WTC11 (cell line): ENCODE measurements around the gene LGALS12. TPM values are rescaled to one million over a fixed set of nuclear protein-coding genes. Genes with fewer than 3 reads are reported as not detected.

Source experiments
- ATAC-seq: fragments of 200-7000 bp; cut with Tn5 transposase; 2 replicates; pipeline ENCODE4 v1.10.0; 2021; ENCODE audit warnings: mild to moderate bottlenecking, moderate library complexity
- CTCF ChIA-PET: fragments of 300-600 bp; sonication (Branson Sonifier 250); formaldehyde crosslinking; loops from one replicate; lab custom pipeline; 2021; ENCODE audit warnings: antibody characterized with exemption; lab: Charles Lee
- POLR2A ChIA-PET: fragments of 350-600 bp; sonication (Branson Sonifier 250); formaldehyde crosslinking; loops from one replicate; lab custom pipeline; 2021; ENCODE audit warnings: antibody characterized with exemption; lab: Charles Lee
- DNase-seq: peaks from one replicate; pipeline ENCODE4 v3.0.0; 2021; ENCODE audit warnings: low spot score
- H3K27ac Mint-ChIP-seq: 2 replicates; pipeline ENCODE4 v1.8.0; 2021; ENCODE audit warnings: mixed read lengths
- H3K27me3 Mint-ChIP-seq: 2 replicates; pipeline ENCODE4 v1.8.0; 2021; ENCODE audit warnings: low read depth, mild to moderate bottlenecking, moderate library complexity, mixed read lengths
- H3K36me3 Mint-ChIP-seq: 2 replicates; pipeline ENCODE4 v1.8.0; 2021; ENCODE audit warnings: mixed read lengths
- H3K4me1 Mint-ChIP-seq: 2 replicates; pipeline ENCODE4 v1.8.0; 2022; ENCODE audit warnings: mixed read lengths
- H3K4me3 Mint-ChIP-seq: 2 replicates; pipeline ENCODE4 v1.8.0; 2021; ENCODE audit warnings: mild to moderate bottlenecking, moderate library complexity, mixed read lengths
- H3K9me3 Mint-ChIP-seq: 2 replicates; pipeline ENCODE4 v1.8.0; 2021; ENCODE audit warnings: mixed read lengths
- AR ChIP-seq: fragments of 250-450 bp; sonication (Bioruptor Pico); IDR thresholded peaks from 2 replicates; pipeline ENCODE4 v1.9.0; 2021; ENCODE audit warnings: mild to moderate bottlenecking
- ATF1 ChIP-seq: sonication (generic); formaldehyde crosslinking; IDR thresholded peaks from 2 replicates; pipeline ENCODE4 v1.8.1; 2023; ENCODE audit warnings: mild to moderate bottlenecking, moderate library complexity, missing genetic modification reagents
- CREB1 ChIP-seq: sonication (generic); formaldehyde crosslinking; IDR thresholded peaks from 2 replicates; pipeline ENCODE4 v1.8.0; 2023; ENCODE audit warnings: mild to moderate bottlenecking, missing genetic modification reagents
- ELF4 ChIP-seq: sonication (generic); formaldehyde crosslinking; IDR thresholded peaks from 2 replicates; pipeline ENCODE4 v1.8.1; 2022; ENCODE audit warnings: low read depth, mild to moderate bottlenecking, moderate library complexity, missing genetic modification reagents
- ESRRA ChIP-seq: sonication (generic); formaldehyde crosslinking; IDR thresholded peaks from 2 replicates; pipeline ENCODE4 v1.8.1; 2022; ENCODE audit warnings: mild to moderate bottlenecking, missing genetic modification reagents, borderline replicate concordance
- FOXJ3 ChIP-seq: sonication (generic); formaldehyde crosslinking; IDR thresholded peaks from 2 replicates; pipeline ENCODE4 v1.9.0; 2021; ENCODE audit warnings: missing genetic modification reagents, mild to moderate bottlenecking, borderline replicate concordance
- MXD4 ChIP-seq: fragments of 250-450 bp; sonication (Bioruptor Pico); IDR thresholded peaks from 2 replicates; pipeline ENCODE4 v1.8.0; 2021; ENCODE audit warnings: mild to moderate bottlenecking, moderate library complexity, borderline replicate concordance
- NFYB ChIP-seq: sonication (generic); formaldehyde crosslinking; conservative IDR thresholded peaks from 2 replicates; pipeline ENCODE4 v1.8.0; 2022; ENCODE audit warnings: low read depth, missing genetic modification reagents
- NR1H2 ChIP-seq: sonication (generic); formaldehyde crosslinking; IDR thresholded peaks from 2 replicates; pipeline ENCODE4 v1.9.0; 2021; ENCODE audit warnings: mild to moderate bottlenecking, moderate library complexity, missing genetic modification reagents
- PRRX2 ChIP-seq: fragments of 250-450 bp; sonication (Bioruptor Pico); IDR thresholded peaks from 2 replicates; pipeline ENCODE4 v1.8.0; 2021; ENCODE audit warnings: mild to moderate bottlenecking
- SP1 ChIP-seq: sonication (generic); formaldehyde crosslinking; conservative IDR thresholded peaks from 2 replicates; pipeline ENCODE4 v1.8.1; 2022; ENCODE audit warnings: missing genetic modification reagents
- TEAD4 ChIP-seq: sonication (generic); formaldehyde crosslinking; IDR thresholded peaks from 2 replicates; pipeline ENCODE4 v1.8.0; 2022; ENCODE audit warnings: mild to moderate bottlenecking, missing genetic modification reagents
- ZNF416 ChIP-seq: fragments of 250-450 bp; sonication (Bioruptor Pico); IDR thresholded peaks from 2 replicates; pipeline ENCODE4 v1.9.0; 2021; ENCODE audit warnings: mild to moderate bottlenecking, inconsistent platforms
- ZNF512 ChIP-seq: sonication (generic); formaldehyde crosslinking; IDR thresholded peaks from 2 replicates; pipeline ENCODE4 v1.8.1; 2022; ENCODE audit warnings: missing genetic modification reagents, borderline replicate concordance
- total RNA-seq: library from RNA; stranded (reverse); gene quantifications from 3 replicates; pipeline ENCODE4 v1.2.3, GENCODE V29; 2021
- TF ChIP-seq, protein P1 (sequence below): fragments of 250-450 bp; sonication (Bioruptor Pico); IDR thresholded peaks from 2 replicates; pipeline ENCODE4 v1.9.0; 2021; ENCODE audit warnings: mild to moderate bottlenecking, borderline replicate concordance
- TF ChIP-seq, protein P2 (sequence below): sonication (generic); formaldehyde crosslinking; IDR thresholded peaks from 2 replicates; pipeline ENCODE4 v1.8.1; 2023; ENCODE audit warnings: mild to moderate bottlenecking, missing genetic modification reagents
- TF ChIP-seq, protein P3 (sequence below): fragments of 250-450 bp; sonication (Bioruptor Pico); IDR thresholded peaks from 2 replicates; pipeline ENCODE4 v1.8.0; 2021; ENCODE audit warnings: mild to moderate bottlenecking
- TF ChIP-seq, protein P4 (sequence below): sonication (generic); formaldehyde crosslinking; IDR thresholded peaks from 2 replicates; pipeline ENCODE4 v1.8.1; 2022; ENCODE audit warnings: low read depth, mild to moderate bottlenecking, moderate library complexity, missing genetic modification reagents, borderline replicate concordance

The LGALS12 gene
- total RNA-seq, 1 experiment from 2014 or later: 1.4 TPM

DNA sequence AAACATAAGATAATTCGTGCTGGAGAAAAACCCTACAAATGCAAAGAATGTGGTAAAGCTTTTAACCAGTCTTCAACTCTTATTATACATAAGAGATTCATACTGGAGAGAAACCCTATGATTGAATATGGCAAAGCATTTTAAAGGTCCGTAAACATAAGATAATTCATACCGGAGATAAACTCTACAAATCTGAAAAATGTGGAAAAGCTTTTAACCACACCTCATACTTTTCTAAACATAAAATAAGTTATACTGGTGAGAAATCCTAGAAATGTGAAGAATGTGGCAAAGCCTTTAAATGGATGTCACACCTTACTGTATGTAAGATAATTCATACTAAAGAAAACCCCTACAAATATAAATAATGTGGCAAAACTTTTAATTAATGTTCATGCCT is 35.6 kb upstream of the LGALS12 start:
- H3K27ac Mint-ChIP-seq: no peak overlapping the region
- no peak for ATAC-seq
- no peak overlapping the region for H3K4me3 Mint-ChIP-seq
- TF ChIP-seq ZNF512 (CRISPR knock-in tag) (no peak), ZNF416 (no peak)
- TF ChIP-seq, protein P1, sequence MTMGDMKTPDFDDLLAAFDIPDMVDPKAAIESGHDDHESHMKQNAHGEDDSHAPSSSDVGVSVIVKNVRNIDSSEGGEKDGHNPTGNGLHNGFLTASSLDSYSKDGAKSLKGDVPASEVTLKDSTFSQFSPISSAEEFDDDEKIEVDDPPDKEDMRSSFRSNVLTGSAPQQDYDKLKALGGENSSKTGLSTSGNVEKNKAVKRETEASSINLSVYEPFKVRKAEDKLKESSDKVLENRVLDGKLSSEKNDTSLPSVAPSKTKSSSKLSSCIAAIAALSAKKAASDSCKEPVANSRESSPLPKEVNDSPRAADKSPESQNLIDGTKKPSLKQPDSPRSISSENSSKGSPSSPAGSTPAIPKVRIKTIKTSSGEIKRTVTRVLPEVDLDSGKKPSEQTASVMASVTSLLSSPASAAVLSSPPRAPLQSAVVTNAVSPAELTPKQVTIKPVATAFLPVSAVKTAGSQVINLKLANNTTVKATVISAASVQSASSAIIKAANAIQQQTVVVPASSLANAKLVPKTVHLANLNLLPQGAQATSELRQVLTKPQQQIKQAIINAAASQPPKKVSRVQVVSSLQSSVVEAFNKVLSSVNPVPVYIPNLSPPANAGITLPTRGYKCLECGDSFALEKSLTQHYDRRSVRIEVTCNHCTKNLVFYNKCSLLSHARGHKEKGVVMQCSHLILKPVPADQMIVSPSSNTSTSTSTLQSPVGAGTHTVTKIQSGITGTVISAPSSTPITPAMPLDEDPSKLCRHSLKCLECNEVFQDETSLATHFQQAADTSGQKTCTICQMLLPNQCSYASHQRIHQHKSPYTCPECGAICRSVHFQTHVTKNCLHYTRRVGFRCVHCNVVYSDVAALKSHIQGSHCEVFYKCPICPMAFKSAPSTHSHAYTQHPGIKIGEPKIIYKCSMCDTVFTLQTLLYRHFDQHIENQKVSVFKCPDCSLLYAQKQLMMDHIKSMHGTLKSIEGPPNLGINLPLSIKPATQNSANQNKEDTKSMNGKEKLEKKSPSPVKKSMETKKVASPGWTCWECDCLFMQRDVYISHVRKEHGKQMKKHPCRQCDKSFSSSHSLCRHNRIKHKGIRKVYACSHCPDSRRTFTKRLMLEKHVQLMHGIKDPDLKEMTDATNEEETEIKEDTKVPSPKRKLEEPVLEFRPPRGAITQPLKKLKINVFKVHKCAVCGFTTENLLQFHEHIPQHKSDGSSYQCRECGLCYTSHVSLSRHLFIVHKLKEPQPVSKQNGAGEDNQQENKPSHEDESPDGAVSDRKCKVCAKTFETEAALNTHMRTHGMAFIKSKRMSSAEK (CRISPR knock-in tag): no peak
- H3K4me1 Mint-ChIP-seq: peaks cover 9% of the 10 kb centered on the region
- peaks cover 31% of the 10 kb centered on the region for H3K9me3 Mint-ChIP-seq
- H3K36me3 Mint-ChIP-seq: peaks cover 39% of the 10 kb centered on the region
- no peaks in the 10 kb centered on the region for H3K27me3 Mint-ChIP-seq
- DNase-seq: no peak
- POLR2A ChIA-PET: no interaction called here
- CTCF ChIA-PET: interaction anchor here (1.5 kb wide), 1 partner anchor 9 kb away, joined by 4 read pairs; no protein-coding TSS in a partner anchor

GRCh38 chr11:63472372-63472771 is 33.5 kb upstream of the LGALS12 start:
- DNase-seq (no peak), ATAC-seq (no peak)
- Mint-ChIP-seq H3K36me3 (peaks cover 46% of the 10 kb centered on the region), H3K27ac (no peak overlapping the region), H3K4me1 (peaks cover 9% of the 10 kb centered on the region), H3K9me3 (peaks cover 45% of the 10 kb centered on the region), H3K27me3 (no peaks in the 10 kb centered on the region; the same call in 1 of the 2 replicates), H3K4me3 (no peak overlapping the region)
- POLR2A ChIA-PET: no interaction called here
- CTCF ChIA-PET: no interaction called here
- TF ChIP-seq, protein P2, sequence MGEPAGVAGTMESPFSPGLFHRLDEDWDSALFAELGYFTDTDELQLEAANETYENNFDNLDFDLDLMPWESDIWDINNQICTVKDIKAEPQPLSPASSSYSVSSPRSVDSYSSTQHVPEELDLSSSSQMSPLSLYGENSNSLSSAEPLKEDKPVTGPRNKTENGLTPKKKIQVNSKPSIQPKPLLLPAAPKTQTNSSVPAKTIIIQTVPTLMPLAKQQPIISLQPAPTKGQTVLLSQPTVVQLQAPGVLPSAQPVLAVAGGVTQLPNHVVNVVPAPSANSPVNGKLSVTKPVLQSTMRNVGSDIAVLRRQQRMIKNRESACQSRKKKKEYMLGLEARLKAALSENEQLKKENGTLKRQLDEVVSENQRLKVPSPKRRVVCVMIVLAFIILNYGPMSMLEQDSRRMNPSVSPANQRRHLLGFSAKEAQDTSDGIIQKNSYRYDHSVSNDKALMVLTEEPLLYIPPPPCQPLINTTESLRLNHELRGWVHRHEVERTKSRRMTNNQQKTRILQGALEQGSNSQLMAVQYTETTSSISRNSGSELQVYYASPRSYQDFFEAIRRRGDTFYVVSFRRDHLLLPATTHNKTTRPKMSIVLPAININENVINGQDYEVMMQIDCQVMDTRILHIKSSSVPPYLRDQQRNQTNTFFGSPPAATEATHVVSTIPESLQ (CRISPR knock-in tag): no peak
- TF ChIP-seq ELF4 (CRISPR knock-in tag) (no peak), PRRX2 (CRISPR knock-in tag) (no peak), ATF1 (CRISPR knock-in tag) (no peak), TEAD4 (no peak), FOXJ3 (CRISPR knock-in tag) (no peak), NFYB (CRISPR knock-in tag) (no peak), MXD4 (no peak), NR1H2 (CRISPR knock-in tag) (no peak), SP1 (no peak), AR (CRISPR knock-in tag) (no peak), ESRRA (CRISPR knock-in tag) (no peak), CREB1 (CRISPR knock-in tag) (no peak)
- TF ChIP-seq, protein P3, sequence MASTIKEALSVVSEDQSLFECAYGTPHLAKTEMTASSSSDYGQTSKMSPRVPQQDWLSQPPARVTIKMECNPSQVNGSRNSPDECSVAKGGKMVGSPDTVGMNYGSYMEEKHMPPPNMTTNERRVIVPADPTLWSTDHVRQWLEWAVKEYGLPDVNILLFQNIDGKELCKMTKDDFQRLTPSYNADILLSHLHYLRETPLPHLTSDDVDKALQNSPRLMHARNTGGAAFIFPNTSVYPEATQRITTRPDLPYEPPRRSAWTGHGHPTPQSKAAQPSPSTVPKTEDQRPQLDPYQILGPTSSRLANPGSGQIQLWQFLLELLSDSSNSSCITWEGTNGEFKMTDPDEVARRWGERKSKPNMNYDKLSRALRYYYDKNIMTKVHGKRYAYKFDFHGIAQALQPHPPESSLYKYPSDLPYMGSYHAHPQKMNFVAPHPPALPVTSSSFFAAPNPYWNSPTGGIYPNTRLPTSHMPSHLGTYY: no peak
- TF ChIP-seq, protein P4, sequence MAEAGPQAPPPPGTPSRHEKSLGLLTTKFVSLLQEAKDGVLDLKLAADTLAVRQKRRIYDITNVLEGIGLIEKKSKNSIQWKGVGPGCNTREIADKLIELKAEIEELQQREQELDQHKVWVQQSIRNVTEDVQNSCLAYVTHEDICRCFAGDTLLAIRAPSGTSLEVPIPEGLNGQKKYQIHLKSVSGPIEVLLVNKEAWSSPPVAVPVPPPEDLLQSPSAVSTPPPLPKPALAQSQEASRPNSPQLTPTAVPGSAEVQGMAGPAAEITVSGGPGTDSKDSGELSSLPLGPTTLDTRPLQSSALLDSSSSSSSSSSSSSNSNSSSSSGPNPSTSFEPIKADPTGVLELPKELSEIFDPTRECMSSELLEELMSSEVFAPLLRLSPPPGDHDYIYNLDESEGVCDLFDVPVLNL (CRISPR knock-in tag): no peak
